ENCODE results near the gene CPNE7.

GRCh38 chr16:89583197-89583894 is 7.8 kb downstream of the CPNE7 start:
- TF ChIP-seq CTCF (IDR thresholded peaks at IDR 0.05) (no peak), EZH2 (IDR thresholded peaks at IDR 0.05; ENCODE audit: borderline replicate concordance, insufficient read depth, low read depth, low read length, poor library complexity, severe bottlenecking) (no peak)

Data from B cell (primary cell).